HG03159 (cell line): ENCODE measurements around the gene COL8A2.

Experiments used
- ATAC-seq: cut with Tn5 transposase; IDR thresholded peaks from one replicate; pipeline ENCODE4 v1.9.1; 2021; ENCODE audit warnings: mild to moderate bottlenecking, moderate library complexity; ENCODE audit not compliant: unreplicated experiment

Gene COL8A2

DNA sequence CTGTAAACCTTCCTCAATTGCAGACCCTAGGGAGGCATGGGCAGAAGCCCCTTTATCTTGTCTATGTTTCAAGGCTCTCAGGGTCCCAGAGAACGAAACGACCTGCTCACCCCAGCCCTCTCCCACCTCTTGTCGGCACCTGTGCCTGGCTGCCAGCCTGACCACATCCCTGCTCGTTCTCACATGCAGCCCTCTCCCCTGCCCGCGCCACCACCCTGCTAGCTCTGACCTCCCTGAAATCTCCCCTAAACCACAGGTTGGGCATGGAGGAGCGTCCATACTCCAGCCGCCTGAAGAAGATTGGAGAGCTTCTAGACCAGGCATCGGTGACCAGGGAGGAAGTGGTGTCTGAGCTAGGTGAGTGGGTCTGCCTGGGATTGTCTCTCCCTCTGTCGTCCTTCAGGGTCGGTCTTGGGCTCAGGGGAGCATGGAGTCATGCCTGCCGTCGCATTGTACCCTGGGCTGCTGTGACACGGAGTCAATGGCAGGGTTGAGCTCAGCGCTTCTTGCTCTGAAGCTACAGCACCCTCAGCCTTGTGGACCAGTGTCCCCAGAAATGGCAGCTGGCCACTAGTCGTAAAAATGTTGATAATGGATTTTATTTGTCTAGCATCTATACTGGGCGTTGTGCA lies 32.7 kb downstream of the COL8A2 start:
- ATAC-seq, result no peak

DNA sequence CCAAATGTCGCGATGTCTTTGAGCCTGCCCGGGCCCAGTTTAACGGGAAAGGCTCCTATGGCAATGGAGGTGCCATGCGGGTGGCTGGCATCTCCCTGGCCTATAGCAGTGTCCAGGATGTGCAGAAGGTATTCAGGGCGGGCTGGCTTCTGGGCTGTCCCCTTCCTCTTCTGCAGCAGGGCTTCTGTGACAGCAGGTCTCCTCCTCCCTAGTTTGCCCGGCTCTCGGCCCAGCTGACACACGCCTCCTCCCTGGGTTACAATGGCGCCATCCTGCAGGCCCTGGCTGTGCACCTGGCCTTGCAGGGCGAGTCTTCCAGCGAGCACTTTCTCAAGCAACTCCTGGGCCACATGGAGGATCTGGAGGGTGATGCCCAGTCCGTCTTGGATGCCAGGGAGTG lies 33.3 kb downstream of the COL8A2 start:
- ATAC-seq, result no peak

DNA sequence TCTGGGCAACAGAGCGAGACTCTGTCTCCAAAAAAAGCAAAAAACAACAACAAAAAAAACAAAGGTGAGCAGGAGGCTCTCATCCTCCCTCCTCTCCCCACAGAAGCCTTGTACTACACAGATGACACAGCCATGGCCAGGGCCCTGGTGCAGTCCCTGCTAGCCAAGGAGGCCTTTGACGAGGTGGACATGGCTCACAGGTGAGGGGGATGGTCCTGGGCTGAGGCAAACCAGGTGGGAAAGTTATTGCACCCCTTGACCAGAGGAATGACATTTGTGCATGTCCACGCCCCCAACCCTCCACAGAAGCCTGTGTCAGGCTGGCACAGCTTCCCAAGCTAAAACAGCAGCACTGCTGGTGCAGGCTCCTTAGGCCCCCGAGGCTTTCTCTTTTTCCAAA lies 33.9 kb downstream of the COL8A2 start:
- no peak for ATAC-seq

DNA sequence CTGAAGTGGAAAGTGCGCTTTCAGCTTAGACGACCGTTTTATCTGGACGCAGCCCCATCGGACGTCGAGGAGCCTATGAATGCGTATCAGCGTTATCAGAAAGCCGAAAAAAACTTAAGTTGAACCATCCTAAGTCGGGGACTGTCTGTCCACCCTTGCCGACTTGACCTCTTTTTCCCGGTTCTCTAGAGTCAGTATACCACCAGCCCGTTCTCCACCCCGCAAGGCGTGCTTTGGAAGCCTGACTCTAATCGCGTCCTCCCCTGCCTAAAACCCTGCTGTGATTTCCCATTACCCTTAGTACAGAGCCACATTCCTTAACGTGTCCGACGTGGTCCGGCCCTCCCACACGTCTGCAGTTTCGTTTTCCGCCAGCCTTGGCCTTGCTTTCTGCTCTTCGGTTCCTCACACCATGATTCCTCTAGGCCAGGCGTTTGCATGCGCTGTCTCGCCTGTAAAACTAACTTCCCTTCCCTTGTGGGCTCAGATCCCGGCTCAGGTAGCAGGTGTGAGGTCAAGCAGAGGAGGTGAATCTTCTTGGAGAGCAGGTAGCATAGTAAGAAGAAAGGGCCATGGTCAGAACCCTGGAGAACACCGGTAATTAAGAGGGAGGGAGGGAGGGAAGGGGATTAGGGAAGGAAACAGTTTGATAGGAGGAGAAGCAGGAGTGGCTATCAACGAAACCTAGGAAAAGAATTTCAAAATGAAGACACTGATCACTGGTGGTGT lies 35.5 kb downstream of the COL8A2 start:
- peak; percentile 2 for ATAC-seq

GRCh38 chr1:36088577-36089392 lies 36.2 kb downstream of the COL8A2 start, which contains the start of gene ADPRS:
Gene ADPRS (plus strand): TSS chr1:36088892. CDS start chr1:36088905, 13 bp downstream.
- peak; percentile 66 for ATAC-seq

DNA sequence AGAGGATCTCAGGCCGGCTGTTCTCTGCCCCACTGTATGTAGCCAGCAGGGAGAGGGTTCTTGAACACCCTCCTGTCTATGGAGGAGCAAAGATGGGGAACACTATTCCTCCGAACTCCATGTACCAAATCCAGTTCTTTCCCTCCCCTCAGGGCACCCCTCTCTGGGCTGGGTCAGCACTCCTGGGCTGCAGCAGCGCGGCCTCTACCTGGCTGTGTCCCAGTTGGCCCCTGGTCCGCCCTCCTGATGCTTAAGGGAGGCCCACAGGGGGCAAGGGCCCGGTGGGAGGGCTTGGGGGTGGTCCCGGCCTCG lies 36.8 kb downstream of the COL8A2 start:
- no peak for ATAC-seq

GRCh38 chr1:36087233-36088123 lies 37.5 kb downstream of the COL8A2 start:
- ATAC-seq, result no peak

GRCh38 chr1:36086529-36087232 lies 38.3 kb downstream of the COL8A2 start:
- no peak for ATAC-seq

DNA sequence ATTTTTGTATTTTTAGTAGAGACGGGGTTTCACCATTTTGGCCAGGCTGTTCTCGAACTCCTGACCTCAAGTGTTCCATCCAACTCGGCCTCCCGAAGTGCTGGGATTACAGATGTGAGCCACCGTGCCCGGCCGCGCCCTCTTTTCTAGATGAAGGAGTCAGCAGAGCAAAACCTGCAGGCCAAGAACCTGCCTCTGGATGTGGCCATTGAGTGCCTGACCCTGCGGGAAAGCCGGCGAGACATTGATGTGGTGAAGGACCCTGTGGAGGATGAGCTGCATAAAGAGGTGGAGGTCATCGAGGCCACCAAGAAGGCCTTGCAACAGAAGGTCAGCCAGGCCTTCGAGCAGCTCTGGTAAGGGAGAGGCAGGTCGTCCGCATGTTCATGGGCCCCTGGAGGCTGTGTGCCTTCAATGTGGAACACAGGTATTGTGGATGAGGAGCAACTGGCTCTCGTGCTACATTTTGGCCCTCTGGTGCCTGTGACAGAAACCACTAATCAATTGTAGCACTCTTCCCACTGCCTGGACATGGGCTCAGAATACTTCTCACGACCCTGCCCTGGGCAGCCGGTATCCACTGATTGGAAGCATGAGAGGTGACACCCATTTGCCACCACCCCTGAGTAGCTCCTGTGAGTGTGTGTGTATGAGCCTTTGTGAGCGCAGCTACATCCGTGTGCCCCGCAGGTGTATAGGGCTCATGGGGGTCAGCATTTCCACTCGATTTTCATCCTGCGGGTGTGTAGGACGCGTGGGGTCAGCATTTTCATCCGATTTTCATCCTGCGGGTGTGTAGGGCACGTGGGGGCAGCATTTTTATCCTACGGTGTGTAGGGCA lies 39.1 kb downstream of the COL8A2 start:
- ATAC-seq, result no peak

DNA sequence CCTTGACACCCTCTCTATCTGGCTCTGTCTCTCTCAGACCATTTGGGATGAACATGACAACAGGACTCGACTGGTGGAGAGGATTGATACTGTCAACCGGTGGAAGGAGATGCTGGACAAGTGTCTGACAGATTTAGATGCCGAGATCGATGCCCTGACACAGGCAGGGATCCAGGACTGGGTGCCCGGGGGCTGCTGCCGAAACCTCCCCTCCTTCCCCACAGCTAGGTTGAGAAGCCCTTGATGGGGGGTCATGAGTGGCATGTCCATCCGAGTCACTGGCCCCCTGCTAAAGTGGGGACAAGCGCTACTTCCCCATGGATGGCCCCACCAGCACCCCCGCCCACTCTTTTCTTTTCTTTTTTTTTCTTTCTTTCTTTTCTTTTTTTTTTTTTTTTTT lies 39.9 kb downstream of the COL8A2 start:
- ATAC-seq, result no peak

DNA sequence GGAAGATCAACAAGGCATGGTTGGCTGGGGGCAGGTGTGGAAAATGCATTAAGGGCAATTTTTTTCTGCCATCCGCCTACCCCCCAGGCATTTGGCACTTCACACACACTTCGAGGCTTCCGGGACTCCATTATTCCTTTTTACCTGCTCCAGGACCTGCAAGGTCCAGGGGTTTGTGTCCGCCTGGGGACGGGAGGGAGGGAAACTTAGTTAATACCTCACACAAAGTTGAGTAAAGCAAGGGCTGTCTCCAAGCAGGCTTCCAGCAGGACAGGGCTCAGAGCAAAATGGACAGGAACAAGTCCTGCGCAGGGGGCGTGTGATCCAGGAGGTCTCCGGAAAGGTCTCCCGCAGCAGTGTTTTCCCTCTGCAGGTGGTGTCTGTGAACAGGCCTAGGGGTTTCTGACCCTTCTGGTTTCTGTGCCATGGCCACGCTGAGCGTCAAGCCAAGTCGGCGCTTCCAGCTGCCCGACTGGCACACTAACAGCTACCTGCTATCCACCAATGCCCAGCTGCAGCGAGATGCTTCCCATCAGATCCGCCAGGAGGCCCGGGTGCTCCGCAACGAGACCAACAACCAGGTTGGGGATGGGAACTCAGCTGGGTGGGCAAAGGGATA lies 40.4 kb downstream of the COL8A2 start:
- ATAC-seq, result no peak

GRCh38 chr1:36083635-36084496 lies 41.2 kb downstream of the COL8A2 start, which contains the start of gene TEKT2:
Gene TEKT2 (plus strand): TSS chr1:36084094. CDS start chr1:36084922, 828 bp downstream.
- no peak for ATAC-seq

DNA sequence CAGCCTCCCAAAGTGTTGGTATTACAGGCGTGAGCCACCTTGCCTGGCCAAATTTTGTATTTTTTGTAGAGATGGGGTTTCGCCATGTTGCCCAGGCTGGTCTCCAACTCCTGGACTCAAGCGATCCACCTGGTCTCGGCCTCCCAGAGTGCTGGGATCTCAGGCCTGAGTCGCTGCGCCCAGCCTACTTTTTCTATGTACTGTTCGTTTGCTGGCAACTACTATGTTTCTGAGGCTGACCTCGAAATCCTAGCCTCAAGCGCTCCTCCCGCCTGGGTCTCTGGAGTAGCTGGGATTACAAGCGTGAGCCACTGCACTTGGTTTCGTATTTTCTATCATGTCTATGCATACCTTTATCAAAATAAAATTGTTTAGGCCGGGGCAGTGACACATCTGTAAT lies 41.8 kb downstream of the COL8A2 start:
- ATAC-seq, result no peak

DNA sequence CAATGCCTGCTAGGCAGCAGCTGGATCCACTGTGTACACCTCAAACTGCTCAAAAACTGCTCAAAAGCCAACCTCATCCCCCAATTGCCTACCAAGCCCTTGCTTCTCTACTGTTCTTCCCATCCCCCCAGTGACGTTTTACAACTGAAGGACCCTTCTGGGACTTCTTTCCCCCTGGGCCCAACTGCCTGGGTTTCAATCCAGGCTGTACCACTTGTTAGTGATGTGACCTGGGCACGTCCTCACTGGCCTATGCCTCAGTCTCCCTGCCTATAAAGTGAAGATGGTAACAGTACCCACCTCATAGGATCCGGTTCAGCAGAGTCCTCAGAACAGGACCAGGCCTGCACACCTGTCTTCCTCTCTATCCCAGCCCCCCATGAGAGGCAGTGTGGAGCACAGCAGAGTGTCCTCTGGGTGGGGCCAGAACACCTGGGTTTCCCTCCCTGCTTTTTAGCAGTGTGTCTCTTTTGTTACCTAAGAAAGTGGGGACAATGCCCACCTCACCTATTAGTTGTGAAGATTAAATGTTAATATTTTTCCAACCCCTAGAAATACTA lies 43.0 kb downstream of the COL8A2 start:
- ATAC-seq, result no peak

DNA sequence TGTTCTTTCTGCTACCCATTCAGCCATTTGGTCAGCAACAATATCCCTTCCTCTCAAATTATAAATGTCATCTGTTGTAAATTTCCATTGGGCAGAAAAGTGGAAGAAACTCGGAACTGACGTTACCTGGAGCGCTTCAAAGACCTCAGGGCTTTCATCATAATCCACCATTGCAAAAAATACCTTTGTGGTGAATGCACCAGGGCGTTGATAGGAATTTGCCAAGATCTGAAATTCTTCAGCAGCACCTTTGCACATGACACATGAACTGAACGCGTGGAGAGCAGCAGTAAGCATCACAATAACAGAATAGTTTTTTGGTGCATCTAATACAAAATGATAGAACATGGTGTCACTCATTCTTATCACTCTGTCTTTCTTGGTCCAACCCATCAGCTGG lies 44.2 kb downstream of the COL8A2 start:
- ATAC-seq, result no peak

DNA sequence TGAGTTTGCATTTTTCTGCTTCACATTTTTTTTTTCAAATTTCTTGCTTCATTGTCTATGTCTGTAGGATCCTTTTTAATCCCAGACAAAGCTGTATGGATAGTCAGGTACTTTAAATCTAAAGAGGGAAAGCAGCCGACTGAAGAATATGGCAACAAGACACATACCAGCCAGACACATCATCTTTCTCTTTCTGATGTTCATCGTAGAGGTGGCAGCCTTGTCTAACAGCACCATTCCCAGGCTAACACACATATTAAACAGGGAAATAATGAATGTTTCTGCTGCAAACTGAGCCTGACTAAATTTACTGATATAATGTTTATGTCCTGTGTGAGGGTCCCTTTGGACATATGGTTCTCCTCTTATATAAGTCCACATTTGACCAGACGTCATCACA lies 44.8 kb downstream of the COL8A2 start:
- no peak for ATAC-seq

GRCh38 chr1:36076979-36077573 lies 47.9 kb downstream of the COL8A2 start:
- no peak for ATAC-seq
